Endometrium (tissue), 2 donors: ENCODE results near the gene ACTN2.
A peak's percentile ranks its signal among the peaks of the same experiment; 100 is the strongest.

Experiments
- FAIRE-seq: peaks from 2 replicates; lab custom pipeline; 2012; peaks lifted over from hg19 to GRCh38; lab: Jason Lieb, UNC
- donor health status: control.
- donor health status: control.

ACTN2 gene

DNA sequence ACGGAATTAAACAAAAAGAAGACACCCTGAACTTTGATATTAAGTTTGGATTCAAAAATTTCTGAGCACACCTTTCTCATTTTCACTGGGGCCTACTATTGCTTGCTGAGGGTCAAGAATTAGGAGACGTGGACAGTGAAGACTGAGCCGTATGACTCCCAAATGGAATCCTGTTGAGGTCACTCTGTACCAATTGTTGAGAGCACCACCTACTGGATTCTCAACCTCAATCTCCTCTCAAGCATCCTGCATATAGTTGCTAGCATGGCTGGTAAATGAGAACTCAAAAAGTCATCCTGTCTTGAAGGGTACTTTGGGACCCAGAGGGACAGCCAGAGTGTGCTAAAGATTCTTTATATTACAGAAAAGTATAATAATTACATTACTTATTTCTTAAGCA lies 88.6 kb downstream of the ACTN2 start:
- FAIRE-seq = no peak

DNA sequence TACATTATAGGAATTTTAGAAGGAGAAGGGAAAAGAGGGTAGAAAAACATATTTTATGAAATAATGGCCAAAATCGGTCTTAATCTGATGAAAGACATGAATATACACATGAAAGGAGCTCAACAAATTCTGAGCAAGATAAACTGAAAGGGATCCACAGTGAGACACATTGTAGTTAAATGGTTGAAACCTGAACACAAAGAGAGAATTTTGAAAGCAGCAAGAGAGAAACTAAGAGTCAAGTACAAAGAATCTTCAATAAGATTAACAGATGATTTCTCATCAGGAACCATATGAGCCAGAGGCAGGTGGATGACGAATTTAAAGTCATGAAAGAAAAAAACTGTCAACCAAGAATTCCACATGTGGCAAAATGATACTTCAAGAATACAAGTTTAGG lies 93.0 kb downstream of the ACTN2 start:
- no peak for FAIRE-seq

DNA sequence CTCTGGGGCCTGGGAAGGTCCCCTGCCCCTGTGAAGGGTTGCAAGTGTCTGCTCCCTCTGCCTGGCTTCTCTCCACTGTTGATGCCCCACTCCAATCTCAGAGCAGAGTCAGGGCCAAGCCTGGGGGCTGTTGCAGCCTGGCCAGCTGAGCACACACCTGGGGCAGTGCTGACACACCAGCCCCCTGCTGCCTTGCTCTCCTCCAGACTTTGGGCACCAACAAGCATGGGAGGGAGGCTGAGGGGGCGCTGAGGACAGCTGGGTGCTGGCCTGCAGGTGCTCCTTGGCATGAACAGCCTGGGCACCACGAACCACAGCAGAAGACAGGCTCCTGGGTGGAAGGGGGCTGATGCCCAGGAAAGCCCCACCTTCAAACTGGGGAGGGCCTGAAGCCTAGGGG lies 99.2 kb downstream of the ACTN2 start:
- no peak for FAIRE-seq

DNA sequence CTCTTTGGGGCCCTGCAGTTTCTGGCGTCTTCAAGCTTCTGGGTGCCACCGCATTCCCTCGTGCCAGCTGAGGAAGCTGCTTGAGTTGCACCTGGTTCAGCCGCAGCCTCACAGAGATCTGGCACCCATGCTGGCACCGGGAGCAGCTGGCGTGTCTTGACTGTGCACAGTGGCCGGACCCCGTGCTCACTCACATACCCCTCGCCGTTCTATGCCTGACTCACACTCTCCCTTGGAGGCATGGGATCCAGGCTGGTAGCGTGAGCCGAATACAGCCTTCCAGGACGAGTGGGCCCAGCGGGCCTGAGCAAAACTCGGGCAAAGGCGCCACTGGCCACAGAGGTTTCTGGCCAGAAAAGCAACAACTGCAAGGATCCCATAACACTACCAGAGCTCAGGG lies 100.2 kb downstream of the ACTN2 start:
- no peak for FAIRE-seq

DNA sequence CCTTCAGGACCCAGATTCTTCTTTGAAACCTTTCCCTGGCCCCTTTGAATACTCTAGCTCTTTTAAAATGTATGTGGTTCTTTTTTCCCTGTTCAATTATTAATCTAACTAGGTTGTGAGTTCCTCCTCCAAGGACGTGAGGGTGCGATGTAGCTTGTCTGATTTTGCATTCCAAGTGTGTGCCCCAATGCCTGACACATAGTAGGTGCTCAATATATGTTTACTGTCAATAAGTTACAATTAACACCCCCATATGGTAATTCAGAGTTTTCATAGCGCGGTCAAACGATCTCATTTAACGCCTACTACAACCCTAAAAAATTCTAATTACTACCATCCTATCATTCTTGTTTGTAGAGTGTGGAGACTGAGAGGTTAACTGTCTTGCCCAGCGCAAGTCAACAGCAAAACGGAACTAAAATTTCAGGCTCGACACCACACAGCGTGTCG lies 108.3 kb downstream of the ACTN2 start:
- FAIRE-seq = no peak

DNA sequence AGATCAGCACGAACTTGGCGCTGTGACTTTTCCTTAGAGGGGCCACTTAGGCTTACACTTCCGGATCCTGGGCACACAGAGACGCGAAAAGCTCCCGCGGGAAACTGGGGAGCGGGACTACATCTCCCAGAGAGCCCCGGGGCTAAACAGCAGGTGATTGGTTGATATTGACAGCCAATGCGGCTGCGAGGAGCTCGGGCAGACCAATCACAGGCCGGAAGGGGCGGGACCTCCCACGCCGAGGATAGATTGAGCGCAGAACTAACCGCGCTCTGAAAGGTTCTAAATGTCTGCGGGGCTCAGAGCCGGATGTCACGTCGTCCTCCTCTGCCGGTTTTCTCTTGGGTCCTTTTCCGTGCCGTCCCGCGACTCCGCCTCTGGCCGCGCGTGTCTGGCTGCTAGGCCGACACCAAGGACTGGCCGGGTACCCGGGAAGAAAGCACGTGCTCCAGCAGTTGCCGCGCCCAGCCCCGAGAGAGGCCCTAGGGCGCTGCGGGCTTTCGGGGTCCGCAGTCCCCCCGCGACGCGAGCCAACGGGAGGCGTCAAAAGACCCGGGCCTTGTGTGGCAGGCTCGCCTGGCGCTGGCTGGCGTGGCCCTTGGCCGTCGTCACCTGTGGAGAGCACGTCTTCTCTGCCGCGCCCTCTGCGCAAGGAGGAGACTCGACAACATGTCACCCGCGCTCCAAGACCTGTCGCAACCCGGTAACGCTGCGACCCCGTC lies 108.9 kb downstream of the ACTN2 start, which contains the start of gene MTR:
Gene MTR, plus strand, starts transcription at position 258 of the 722 bp plus-strand sequence. Its CDS starts 412 bp downstream, at position 670.
- FAIRE-seq = peak; percentile 96

DNA sequence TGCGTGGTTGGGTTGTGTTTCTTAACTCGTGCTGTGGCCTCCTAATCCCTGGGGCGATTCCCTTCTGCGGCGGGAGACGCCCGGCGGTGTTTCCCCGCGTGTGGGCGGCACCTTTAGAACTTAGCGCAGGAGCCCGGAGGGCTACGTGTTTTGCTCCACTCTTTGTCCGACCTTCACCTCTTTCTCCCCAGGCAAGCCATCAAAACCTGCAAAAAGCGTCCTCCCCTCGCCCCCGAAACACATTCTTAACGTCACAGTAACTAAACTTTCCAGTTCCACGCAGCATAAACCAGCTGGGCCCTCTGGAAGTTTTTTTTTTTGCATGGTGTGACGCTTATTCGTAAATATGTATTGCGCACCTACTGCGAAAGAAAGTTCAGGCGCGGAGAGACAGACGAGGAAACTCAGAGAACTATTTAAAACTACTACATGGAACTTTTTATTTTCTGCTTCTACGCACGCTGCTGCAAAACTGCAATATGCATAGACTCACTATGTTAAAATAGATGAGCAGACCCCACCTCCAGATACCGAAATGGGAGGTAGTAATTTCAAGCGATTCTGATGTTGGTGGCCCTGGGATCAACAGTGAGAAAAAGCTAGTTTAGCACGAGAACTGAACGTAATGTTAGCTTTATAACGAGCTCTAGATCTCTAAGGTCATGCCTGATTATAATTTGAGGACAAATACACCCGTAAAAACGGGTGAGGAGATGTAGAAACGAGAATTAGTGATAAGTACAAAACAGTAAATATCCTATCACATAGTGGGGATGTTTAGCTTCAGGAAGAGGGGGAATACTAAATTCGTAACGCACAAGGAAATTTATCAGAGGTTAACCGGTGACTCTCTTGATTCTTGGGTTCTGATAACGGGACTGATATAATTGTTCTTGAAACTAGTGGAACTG lies 109.7 kb downstream of the ACTN2 start:
- no peak for FAIRE-seq

DNA sequence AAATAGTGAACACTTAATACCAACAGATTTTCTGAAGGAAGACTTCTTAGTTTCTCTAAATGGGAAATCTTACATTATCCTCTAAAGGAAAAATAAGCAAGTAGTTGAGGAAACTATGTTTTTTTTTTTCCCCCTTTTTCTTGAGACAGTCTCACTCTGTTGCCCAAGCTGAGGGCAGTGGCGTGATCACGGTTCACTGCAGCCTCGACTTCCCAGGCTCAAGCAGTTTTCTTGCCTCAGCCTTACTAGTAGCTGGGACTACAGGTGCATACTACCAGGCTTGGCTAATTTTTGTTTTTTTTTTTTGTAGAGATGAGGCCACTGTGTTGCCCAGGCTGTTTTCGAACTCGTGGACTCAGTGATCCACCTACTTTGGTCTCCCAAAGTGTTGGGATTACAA lies 112.7 kb downstream of the ACTN2 start:
- FAIRE-seq = no peak

DNA sequence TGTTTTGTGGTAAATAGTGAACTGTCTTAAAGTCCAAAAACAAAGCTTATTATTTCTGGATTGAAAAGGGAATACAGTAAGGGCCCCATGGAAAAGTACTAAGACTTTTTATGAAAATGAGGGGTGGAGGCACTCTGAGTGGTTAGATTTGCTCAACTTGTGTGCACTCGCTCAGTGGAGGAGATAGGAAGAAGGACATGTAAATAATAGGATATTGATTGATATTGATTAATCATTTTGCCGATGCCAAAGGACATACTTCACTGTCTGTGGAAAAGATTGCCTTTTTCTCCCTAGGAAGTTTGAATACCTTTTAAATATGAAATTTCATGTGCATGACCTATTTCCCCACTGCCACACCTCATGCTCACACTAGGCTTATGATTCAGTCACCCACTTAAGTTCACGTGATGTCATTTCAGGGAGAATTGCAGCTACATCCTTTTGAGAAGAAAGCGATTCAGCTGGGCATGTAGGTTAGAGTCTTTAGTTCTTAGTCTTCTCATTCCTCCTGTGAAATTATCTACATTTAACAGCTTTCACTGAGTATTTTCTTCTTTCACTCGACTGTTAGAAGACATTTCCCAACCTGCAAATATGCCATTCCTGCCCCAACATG lies 113.8 kb downstream of the ACTN2 start:
- FAIRE-seq = no peak

DNA sequence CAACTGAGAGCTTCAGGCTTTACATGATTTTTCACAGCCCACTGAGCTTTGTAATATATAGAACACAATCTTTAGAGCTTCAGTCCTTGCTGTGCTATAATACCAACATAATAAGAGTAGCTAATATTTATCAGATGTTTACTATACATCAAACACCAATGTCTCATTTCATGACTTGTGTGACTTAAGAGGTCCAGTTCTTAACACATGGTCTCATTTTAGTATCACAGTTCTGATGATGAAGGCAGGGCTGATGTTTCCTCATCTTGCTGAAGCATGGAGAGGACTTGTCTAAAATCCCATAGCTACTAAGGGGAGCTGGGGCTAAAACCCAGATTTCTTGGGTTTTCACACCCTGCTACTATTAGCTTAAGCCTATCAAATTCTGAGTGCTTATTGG lies 114.3 kb downstream of the ACTN2 start:
- FAIRE-seq = no peak

DNA sequence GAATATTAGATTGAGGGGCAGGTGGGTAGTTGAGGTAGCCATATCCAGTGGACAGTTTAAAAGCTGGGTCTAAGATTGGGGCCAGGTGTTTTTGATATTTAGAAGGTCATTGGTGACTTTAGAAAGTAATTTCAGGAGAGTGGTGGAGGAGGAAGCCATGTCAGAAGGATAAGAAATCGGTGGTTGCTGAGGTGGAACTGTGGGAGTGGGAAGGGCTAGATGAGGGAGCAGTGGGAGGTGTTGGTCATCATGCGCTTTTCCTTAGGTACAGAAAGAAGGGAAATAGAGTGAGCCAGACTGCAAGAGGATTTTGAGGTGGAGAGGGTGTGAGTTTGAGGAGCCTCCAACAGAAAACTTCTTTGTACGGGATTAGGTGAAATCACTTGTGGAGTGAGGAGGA lies 116.0 kb downstream of the ACTN2 start:
- no peak for FAIRE-seq

DNA sequence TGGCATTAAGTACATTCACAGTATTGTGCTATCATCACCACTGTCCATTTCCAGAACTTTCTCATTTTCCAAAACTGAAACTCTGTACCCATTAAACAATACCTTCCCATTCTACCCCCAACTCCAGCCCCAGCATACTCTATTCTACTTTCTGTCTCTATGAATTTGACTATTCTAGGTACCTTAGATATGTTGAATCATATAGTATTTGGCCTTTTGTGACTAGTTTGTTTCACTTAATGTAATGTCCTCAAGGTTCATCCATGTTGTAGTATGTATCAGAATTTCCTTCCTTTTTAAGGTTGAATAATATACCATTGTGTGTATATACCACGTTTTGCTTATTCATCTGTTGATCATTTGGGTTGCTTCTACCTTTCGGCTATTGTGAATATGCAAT lies 120.3 kb downstream of the ACTN2 start:
- FAIRE-seq = no peak

DNA sequence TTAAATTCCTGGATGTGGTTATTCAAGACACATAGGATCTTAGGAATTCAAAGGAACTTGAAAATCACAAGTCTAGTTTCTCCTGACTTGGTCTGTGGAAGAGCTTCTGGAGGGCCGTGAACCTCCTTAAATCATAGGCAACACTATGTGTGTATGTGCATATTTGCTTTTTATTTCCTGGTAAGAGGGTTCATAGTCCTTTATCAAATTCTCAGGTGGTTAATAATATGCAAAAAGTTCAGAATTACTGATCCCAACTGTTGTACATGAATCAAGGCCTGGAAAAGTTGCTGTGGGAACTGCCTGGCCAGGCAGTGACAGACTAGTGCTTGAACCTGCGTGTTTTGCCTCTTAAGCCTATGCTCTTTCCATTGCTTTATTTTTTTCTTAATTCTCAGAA lies 121.7 kb downstream of the ACTN2 start:
- no peak for FAIRE-seq

DNA sequence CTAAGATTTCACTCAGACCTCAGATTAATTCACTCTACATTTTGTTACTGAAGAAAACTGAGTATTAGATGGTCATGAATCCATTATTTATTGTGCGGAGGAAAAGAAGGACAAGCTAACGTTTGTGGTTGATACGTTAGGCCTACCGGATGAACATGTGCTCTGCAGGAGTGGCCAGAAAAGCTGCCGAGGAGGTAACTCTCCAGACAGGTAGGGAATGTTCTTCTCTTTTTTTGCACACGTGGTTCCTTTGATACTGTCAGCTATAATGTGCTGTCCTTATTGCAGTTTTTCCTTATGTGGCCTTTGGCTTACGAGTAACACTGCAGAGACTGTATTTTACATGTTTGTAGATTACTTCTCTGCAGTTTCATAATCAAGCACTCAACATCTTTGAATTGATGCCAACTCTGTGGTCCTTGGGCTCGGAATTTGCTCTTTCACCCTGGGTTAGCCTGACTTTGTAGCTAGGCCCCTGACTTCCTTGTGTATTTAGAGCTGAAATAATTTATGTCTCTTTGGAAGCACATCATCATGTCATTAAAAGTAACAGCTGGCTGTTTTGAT lies 122.3 kb downstream of the ACTN2 start:
- no peak for FAIRE-seq

DNA sequence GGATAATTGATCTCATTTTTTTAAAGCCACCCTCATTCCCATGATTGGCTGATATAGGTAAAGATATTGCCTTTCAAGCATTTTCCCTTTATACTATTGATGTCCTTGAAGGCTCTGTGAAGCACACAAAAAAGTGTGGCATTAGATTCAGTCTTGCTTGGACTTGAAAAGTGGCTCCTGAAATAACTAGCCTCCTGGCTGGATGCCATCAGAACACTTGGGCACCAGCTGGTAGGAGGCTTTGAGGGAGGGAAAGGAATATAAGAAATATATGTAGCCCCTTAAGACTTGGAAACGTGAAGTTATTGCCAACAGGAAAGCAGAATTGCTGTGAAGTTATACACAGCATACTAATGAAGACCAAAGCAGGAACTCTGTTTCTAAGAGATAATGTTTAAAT lies 122.8 kb downstream of the ACTN2 start:
- no peak for FAIRE-seq

DNA sequence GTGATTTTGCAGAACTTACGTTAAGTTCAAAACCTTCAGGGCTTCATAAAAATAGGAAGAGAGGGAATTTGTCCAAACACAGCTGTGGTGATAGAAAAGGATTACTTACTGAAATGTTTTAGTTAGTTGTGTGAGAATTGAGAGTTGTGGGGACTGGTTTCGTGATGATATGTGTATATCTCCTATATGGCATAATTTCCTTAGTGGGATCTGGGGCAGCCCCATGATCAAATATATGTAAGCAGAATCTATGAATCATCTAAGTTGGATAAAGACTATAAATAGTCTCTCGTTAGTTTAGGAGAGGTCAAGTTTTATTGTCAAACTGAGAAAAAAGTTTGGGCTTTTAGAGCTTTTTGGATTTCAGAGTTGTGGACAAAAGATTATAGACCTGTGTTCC lies 123.7 kb downstream of the ACTN2 start:
- no peak for FAIRE-seq

DNA sequence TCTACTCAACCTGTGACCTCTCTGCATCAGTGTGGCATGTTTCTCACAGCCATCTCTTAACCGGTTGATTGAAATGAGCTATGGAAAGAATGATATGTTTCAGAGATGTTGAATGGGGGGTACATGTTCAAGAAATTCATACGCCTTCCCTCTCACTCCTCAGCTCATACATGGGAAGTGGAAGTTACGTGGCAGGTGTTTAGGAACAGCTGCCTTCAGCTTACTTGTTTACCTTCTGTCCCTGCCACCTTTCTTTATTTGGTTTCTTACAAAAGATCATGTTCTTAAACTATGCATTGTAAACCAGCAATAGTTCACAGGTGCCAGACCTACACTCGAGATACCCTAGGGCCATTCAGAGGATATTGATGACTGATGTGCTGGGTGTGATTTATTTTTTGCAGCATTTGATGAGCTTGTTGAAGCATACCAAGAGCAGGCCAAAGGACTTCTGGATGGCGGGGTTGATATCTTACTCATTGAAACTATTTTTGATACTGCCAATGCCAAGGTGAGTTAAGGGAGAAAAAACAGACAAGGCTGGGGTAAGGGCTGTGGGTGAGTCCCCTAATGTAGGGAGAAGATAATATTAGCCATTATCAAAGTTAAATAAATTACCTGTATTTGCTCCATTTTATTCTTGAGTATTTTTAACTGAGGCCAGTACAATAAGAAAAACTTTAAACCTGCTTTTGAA lies 126.2 kb downstream of the ACTN2 start:
- FAIRE-seq = no peak
